ENCODE data around the gene PHACTR2.
A peak's percentile ranks its signal among the peaks of the same experiment; 100 is the strongest.

Gene PHACTR2

DNA sequence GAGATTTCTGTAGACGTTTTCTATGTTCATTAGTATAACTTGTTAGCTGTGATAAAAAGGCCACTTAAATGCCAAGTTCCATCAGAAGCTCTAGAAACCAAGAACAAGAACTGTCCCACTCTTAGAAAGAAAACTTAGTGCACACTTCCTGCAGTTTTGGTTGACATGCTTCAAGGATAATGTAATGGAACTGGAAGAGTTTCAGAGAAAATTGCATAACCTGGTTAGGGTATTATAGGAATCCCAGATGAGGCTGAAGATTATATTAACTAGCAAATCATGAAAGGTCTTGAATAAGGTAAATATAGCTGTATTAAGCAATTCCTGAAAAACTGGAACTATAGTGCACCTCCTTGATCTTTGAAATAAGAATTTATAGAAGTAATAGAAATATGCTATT lies 1.8 kb upstream of the PHACTR2 start:
- DNase-seq = peak; percentile 68

DNA sequence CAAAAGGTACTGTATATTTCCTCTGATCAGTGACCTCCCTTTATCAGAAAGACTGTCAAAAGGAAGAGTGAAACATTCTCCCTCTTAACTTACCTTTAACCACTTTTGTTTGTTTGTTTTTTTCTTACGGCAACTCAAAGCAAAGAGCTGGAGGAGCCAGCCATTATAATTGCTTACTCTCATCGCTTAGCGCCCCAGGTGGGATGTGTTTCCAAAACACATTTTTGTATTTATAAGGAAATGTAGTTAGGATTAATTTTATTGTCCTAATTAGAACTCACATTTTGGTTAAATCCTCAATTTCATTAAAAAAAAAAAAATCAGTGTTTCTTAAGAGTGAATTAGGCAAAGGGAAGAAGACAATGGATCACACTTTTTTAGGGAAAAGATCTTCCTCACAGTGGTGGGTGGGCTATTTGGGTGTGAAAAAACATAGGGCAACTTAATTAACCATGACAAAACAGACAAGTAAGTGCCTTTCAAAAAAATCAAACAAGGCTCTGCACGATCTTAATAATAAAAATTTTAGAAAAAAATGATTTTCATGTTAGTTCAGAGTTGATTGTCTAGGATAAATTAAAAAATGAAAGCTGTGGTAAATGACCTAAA lies 1.2 kb upstream of the PHACTR2 start:
- no peak for DNase-seq

DNA sequence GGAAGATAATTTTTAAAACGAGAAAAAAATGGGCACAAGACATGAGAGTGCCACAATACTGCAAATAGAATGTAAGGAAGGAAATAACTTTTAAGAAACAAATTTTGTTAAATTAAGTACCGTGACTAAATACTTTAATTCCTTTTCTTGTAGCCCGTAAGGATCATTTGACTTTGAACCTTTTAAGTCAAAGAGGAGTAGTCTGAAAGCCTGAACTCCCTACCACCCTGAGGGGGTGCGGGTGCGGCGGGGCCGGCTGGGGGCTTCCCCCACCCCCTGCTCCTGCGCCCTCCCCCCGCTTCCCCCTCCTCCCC lies 231 bp upstream of the PHACTR2 start:
- DNase-seq = no peak

DNA sequence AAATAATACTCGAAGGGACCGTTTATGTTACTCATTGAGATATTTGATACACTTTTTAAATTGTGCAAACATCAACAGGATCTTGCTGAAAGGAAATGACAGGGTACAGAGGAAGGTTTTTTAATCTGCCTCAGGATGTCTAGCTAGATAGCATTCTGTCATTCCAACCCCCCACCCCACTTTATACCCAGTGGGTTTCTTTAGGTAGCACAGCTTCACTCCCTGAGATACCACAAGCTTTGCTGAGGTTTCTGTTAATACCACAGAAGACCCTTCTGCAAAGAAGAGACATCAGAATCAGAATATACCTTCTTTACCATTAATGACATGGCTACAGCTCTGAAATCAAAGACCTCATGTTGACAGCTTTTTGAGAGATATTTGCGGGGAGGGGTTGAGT lies 1.3 kb downstream of the PHACTR2 start:
- no peak for DNase-seq

DNA sequence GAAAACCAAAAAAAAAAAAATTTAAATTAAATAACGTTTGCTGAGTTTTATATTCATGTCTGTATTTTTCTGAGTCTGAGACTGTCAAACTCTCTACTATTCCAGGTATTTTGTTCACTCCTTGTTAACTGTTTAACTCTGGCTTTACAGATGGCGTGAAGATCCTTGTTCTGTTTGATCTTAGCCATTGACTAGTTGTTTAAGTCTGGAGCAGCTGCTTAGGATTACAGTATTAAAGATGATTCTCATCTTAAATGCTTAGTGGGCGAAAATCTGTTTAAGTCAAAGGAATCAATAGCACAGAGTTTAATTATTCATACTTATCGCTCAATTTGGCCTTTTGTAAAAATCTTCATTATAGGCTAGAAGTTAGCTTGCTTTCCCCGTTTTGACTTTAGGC lies 2.4 kb downstream of the PHACTR2 start:
- DNase-seq = no peak

DNA sequence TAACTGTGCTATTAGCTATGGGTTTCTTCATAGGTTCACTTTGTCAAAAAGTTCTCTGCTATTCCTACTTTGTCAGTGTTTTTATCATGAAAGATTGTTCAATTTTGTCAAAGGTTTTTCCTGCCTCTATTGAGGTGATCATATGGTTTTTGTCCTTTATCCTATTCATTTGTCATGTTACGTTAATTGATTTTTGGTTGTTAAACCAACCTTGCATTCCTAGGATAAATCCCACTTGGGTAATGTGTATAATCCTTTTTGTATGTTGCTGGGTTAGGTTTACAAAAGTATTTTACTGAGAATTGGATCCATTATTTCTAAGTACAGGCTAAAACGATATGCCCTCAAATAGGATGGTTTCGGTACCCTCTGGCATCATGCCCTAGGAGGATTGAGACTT lies 5.0 kb downstream of the PHACTR2 start:
- no peak for DNase-seq

DNA sequence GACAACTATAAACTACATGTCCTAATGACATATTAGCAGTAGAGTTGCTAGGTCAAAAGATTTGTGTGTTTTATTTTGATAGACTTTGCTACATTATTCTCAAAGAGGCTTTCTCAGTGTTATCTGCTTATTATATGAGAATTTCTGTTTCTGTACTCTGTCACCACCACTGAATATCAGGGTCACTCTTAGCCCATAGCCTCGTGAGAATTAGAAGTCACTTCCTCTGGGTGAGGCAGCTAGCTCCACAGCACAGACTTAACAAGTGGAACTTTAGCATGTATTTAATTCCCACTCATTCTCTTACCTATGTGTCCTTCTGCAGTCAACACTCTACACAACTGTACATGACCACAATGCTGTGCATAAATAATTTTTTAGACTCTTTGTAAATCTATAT lies 6.7 kb downstream of the PHACTR2 start:
- no peak for DNase-seq

DNA sequence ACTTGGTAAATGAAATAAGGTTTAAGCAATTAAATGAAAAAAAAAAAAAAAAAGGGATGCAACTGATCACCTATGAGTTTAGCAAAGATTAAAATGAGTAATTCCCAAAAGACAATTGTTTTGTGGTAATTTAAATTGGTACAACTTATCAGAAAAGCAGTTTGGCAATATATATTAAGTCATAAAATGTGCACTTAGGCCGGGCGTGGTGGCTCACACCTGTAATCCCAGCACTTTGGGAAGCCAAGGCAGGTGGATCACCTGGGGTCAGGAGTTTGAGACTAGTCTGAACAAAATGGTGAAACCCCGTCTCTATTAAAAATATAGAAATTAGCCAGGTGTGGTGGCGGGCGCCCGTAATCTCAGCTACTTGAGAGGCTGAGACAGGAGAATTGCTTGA lies 7.9 kb downstream of the PHACTR2 start:
- DNase-seq = no peak

DNA sequence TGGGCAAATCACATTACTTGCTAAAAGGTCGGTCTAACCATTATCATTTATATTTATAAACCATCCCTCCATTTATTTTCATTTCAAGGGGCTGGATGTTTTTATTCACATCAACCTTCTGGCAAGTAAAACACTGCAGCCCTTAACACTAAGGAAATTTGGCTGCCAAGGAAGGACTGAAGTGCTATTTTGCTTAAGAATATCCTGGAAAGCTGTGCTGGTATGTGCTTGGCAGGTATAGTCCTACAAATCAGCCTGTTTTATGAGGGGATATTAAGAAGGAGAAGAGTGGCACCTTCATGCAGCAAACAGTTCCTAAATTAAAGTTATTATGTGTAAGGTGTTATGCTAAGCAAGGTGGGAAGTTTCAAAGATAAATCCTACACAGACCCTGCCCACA lies 9.8 kb downstream of the PHACTR2 start:
- DNase-seq = no peak

DNA sequence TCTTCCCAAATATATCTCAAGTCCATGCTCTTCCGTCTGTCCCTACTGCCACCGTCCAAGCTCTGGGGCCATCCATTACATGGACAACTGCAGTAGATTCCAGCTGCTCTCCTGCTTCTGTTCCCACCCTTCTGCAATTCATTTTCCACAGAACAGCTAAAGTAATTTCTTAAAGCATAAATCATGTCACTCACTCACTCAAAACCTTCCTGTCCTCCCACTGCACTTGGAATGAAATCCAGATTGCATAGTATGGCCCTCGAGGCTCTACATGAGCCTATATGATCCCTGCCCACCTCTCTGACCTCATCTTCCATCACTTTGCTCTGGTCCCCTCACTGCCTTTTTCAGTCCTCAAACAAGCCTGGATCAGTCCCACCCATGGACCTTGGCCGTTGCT lies 10.9 kb downstream of the PHACTR2 start:
- no peak for DNase-seq

DNA sequence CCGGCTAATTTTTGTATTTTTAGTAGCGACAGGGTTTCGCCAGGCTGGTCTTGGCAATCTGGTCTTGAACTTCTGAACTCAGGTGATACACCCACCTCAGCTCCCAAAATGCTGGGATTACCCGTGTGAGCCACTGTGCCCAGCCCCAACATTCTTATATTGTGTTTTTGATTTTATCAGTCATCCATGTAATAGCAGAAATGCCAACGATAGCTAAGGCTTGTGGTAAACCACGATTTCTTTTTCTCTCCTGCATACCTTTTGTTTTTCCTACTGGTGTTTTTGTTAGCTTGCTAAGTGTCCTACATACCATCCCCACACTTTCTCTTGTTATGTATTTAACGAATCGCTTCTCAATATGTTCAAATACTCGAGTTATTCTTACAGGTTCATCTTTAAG lies 12.1 kb downstream of the PHACTR2 start:
- DNase-seq = peak; percentile 33

DNA sequence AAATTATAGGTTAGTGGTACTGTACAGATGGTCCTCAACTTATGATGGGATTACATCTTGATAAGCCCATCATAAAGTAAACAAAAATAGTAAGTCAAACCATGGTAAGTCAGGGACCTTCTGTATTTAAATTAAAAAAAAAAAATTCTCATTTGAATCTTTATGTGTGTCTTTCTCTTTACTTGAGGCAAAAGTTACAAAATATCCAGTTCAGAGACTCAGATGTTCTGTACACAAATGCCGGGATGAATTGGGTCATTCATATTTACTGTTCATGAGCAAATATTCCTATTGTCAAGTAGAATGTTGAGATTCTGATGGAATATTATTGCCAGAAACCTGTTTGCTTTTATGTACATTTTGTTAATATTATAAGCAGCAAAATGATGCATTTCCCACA lies 13.4 kb downstream of the PHACTR2 start:
- no peak for DNase-seq

DNA sequence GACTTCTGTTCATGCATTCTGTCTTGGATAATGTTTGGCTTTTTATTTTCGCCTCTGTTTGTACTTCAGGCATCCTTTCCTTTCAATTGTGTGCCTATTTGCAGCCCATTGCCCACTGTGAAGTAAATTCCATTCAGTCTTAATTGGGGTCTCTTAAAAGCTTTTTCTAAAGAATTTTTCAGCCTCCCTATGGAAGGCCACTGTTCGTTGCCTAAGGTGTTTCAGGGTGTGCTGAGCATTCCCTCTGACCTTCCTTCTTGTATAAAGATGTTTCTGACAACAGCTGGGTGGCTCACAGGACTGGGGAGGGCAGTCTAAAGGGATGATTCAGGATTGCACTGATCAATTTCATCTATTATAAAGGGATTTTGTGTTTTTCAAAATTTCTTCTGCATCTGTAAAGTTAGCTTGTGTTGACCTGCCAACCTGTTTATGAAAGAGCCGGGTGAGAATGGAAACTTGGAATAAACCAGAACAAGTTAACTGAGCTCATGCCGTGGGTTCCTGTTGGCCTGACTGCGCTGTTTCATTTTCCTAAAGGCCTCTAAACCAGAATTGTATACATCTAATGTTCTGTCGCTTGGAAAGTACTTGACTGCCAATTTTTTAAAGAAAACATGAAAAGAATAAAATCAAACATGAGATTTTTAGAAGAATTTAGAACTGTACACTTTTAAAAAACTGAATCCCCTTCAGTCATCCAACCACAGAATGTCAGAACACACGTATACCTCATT lies 14.3 kb downstream of the PHACTR2 start:
- DNase-seq = no peak

DNA sequence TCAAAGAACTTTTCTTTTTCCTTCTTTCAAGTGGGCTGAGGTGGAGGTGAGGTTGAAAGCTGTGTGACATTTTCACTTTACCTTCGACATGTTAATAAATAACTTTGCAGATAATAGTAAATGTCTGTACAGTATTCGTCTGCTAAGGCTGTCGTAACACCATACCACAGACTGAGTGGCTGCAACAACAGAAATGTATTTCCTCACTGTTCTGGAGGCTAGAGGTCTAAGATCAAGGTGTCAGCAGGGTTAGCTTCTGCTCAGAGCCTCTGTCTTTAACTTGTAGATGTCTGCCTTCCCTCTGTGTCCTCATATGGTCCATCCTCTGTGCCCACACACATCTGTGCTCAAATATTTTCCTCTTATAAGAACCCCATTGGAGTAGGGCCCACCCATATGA lies 14.9 kb downstream of the PHACTR2 start:
- no peak for DNase-seq

DNA sequence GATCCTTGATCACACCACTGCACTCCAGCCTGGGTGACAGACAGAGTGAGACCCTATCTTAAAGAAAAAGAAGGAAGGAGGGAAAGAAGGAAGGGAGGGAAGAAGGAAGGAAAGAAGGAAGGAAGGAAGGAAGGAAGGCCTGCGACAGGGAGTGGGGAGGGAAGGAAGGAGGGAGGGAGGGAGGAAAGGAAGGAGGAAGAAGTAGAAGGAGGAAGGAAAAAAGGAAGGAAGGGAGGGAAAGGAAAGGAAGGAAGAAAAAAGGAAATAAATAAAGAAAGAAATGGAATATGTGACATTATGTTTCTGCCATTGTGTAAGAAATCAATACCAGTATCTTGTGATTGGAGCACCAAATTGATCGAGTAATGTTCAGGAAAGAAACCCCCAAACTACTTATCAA lies 16.2 kb downstream of the PHACTR2 start:
- DNase-seq = no peak

DNA sequence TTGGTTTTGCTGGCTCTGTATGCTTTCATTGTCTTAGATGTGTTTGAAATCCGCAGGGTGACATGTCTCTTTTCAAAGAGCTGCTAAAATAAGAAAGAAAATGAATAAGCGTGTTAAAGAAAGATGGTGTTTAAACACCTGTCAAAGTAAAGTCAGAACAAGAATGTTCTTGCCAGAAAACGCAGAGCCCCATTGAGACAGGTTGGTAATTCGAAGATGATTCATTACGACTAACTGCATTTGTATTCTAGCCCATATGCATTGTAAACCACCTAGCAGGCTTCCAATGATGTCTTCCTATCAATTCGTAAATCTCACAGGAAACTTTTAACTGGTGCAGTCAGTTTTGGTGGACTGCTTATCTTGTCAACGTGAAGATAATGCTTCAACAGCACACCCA lies 16.8 kb downstream of the PHACTR2 start:
- DNase-seq = peak; percentile 28

DNA sequence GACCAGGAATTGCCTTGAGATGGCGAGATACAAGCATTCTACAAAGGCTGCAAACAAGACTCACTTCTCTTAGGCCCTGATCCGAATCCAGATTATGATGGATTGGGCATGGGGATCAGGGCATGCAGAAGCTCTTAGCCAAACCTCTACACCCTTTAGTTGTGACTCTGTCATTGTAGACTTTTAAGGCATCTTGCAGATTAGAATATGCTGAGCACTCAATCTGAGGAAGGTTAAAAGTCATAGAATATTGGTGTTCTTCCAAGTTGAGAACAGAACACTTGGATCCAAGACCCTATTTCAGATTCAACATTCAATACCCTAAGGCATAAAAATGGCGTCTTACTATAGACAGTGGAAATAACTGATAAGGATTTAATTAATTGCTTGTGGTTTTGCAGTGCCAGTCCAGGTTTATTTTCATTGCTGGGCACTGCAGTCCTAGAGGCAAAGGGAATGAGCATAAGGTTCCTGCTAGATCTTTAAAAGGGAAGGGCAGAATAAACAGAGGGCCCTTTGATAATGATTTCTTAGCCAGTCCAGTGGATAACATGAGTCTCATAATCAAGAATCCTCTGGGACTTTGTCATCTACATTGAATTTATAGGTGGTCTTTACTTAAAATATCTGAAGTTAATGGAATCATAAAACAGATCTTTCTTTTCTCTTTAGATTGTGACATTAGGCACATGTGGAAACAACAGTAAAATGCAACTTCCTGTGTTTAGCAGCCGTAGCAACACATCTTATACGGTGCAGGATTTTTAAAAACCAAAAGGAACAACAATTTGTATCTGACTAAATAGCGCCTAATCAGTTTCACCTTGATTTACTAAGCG lies 17.6 kb downstream of the PHACTR2 start:
- no peak for DNase-seq

DNA sequence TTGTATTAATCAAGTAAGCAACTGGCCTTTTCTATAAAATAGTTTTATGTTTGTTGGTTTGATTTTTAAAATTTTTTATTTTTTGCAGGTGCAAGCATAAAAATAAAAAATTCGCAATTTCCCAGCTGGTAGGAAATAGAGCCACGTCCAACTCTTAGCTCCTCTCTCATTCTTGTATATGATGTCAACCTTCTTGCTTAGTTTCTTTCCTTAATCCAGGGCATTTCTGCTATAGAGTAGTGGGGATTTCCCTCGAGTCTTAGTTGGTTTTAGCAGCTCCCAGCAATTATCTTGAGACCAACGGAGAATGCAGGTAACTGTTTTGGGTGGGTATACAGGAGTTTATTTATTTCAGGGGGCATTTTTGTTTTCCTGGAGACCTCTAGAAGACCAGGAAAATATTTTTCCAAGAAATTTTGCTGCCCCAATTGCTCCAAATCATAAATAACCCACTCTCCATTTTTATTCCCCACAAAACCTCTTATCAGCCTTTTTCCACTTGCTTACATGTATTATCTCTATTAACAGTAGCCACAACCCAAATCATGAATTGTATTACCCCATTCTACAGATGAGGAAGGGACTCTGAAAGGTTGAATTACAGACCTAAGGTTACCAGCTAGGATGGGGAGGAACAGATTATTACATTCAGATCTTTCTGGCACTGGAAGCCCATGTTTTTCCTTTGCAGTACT lies 18.4 kb downstream of the PHACTR2 start:
- no peak for DNase-seq

DNA sequence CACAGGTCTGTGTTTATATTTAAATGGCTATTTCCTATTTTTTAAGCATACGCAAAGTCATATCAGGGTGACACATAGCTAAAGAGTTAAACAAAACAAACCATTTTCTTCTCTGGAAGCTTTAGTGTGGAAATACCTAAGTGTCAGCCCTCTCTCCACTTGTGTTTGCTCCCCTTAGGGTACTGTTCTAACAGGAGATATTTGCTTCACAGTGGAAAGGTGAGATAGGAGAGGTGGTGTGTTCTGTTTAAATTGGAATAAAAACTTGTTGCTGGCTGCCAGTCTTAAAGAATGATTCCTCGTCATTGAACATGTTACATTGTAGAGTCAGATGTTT lies 18.9 kb downstream of the PHACTR2 start:
- DNase-seq = no peak

DNA sequence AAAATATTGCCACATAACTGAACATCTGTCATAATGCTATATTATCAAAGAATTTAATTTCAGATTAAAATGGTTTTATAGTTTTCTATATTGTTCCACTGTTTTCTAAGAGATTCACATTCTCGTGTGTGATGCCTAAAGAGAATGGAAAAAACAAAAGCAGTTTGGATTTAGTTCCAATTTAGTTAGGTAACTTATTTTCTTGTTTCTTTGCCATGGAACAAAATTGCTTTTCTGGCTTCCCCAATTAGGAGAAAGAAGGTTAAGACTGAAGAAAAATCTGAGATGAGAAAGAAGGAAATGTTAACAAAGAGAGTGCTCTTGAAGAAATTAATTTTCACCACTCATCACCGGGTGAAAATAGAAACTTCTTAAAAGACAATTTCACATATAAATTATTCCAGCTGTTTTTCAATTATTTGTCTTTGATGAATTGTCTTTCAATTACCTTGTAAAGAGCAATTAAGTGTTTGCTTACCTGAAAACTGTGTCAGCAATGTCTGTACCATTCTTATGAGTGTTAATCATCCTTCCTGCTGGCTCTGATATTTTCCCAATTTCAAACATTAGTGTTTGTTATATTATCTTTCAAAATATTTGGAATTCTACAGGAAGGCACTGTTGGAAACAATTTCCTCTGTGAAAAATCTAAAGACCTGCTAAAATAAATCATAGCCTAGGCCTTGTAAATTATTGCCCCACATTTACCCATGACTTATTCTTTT lies 19.5 kb downstream of the PHACTR2 start:
- DNase-seq = no peak

DNA sequence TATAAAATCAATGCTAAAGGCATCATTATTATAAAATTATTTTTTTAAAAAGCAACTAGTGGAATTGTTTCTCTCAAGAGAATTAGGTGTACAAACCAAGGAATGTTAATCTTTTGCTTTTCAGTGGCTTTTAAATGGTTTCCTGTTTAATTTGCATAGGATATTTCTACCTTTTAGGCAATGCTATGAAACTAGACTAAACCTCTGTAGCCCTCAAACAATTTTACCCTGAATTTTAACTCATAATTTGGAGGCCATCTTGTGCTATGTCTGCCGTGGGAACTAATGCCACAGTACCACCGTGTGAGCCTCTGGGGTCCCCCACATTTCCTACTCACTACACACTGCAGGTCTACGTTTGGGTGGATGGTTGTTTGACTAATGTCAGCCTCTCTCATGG lies 20.6 kb downstream of the PHACTR2 start:
- DNase-seq = no peak

DNA sequence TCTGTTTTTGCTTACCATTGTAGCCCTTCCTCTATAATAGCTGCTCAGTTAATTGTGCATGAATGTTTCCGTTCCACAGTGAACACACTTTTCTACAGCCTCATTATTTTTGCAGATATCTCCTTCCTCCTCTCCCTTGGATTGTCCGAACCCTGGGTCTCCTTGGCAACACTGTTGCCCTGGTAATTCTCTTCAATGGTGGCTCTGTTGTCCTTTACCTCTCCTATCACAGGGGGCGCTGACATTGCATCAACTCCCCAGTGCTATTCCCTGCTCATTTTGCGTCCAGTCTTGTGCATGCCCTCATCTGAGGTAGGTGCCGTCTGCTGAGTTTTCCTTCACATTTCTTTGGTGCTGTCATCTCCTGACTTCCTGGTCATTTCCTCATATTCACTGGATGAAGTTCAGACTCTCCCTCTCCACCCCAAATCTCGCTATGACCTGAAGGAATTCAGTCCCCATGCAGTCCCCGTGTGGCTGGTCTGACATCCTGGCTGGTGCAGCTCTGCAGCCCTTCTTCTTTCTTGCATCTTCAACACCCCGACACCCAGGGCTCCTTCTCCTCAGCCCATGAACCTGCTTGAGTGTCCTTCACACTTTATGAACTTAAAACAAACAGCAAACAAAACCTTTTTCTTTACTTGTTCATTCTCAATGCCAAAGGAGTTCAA lies 21.1 kb downstream of the PHACTR2 start:
- DNase-seq = no peak

DNA sequence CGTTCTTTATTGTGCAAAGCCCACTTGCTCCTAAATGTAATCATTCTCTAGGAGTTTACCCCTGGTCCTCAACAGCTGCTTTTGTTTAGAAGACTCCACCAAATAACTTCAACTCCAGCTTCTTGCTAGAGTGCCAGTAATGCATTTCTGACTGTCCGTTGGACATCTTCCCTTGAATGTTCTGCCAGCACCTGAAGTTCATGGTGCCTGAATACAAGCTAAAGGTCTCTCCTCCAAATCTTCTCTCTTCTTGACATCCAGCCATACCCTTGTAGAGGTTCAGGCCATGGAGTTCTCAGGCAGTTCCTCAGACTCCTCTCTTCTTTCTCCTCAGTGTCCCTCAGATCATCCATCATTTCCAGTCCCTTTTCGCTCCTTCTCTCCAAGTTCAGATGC lies 21.7 kb downstream of the PHACTR2 start:
- DNase-seq = no peak
